IPS-11a (cell line): Measurements from ENCODE around the gene CDK4.
"Not testable (repeated sequence)": the region's sequence is repeated elsewhere in the genome, so short reads cannot be mapped to it uniquely, and the experiment has no call there.

ENCODE experiments used
- H3K4me3 ChIP-seq: one replicate; pipeline ENCODE4 v1.5.1; 2013; ENCODE audit warnings: low read depth, low read length, control low read depth

Gene CDK4

DNA sequence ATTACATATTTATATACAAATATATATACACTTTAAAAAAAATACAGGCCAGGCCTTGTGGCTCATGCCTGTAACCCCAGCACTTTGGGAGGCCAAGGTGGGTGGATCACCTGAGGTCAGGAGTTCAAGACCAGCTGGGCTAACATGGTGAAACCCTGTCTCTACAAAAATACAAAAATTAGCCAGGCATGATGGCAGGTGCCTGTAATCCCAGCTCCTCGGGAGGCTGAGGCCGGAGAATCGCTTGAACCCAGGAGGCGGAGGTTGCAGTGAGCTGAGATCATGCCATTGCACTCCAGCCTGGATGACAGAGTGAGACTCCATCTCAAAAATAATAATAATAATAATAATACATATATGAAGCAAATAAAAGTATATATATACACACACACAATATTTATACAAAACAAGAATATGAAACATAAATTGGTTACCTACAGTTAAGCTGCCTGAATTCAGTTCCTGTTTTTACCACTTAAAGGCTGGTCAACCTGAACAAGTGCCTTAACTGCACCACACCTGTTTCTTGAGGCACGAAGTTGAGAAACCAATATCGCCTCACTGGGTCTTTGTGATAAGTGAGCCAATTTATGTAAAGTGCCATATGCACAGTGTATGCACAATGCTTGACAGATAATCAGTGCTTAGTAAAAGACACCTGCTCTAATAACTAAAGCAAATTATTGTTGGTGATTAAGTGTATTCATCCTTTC is 36.9 kb downstream of the CDK4 start:
- H3K4me3 ChIP-seq, result not testable (repeated sequence)

GRCh38 chr12:57713209-57713608 is 38.9 kb downstream of the CDK4 start:
- H3K4me3 ChIP-seq, result no peak overlapping the region

DNA sequence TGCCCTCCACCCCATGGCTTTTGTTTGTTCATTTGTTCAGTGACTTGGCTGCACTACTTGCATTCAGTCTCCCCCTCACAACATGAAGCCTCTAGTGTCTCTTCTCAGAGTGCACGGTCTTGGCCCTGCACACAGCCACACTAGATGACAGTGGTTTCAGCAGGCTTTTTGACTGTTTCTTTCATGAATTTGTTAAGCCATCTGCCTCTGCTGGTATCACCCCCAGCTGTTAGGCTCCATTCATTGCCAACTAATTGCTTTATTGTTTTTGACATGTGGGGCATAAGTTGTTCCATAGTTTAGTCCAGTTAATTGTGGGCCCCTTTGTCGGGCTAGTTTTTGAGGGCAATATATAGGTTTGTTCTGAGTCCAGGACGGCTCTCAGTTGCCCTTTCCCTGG is 39.4 kb downstream of the CDK4 start:
- H3K4me3 ChIP-seq, result no peak overlapping the region

GRCh38 chr12:57708296-57708695 is 43.8 kb downstream of the CDK4 start:
- H3K4me3 ChIP-seq, result no peak overlapping the region

- H3K4me3 ChIP-seq, result no peak overlapping the region
Measured at GRCh38 chr12:57707250-57707649, 44.9 kb downstream of the CDK4 start.

- H3K4me3 ChIP-seq, result no peak overlapping the region
Measured at GRCh38 chr12:57700317-57700716, 51.8 kb downstream of the CDK4 start.

- H3K4me3 ChIP-seq, result no peak overlapping the region
Measured at GRCh38 chr12:57698414-57698813, 53.7 kb downstream of the CDK4 start.
